H1 (cell line): Measurements from ENCODE around the gene UGGT1. TPM values are rescaled to one million over a fixed set of nuclear protein-coding genes. Genes with fewer than 3 reads are reported as not detected.

Experiments
- CTCF ChIA-PET: fragments of 300-600 bp; sonication (Branson Sonifier 250); formaldehyde crosslinking; loops from one replicate; lab custom pipeline; 2021; ENCODE audit not compliant: partially characterized antibody; lab: Charles Lee
- POLR2A ChIA-PET: fragments of 300-600 bp; sonication (Branson Sonifier 250); formaldehyde crosslinking; loops from one replicate; lab custom pipeline; 2021; ENCODE audit warnings: inconsistent platforms; ENCODE audit not compliant: partially characterized antibody; lab: Charles Lee
- DNase-seq, 2 experiments: peaks; one replicate each; pipeline versions ENCODE4 v3.0.0 to v3.0.0-alpha.2; 2010 to 2022; ENCODE audit warnings: low spot score in 2 of 2, low read depth in 1 of 2, mixed read lengths in 1 of 2
- FAIRE-seq: peaks from 2 replicates; lab custom pipeline; 2011; peaks lifted over from hg19 to GRCh38; lab: Jason Lieb, UNC
- H2AFZ ChIP-seq: 2 replicates; pipeline ENCODE4 v1.8.1; 2012; ENCODE audit warnings: low read length, inconsistent platforms
- H2AK5ac ChIP-seq: 2 replicates; pipeline ENCODE4 v1.6.1; 2013; ENCODE audit warnings: low read depth, low read length
- H2BK120ac ChIP-seq: replicated peaks from 2 replicates; pipeline ENCODE3; 2013; ENCODE audit warnings: low read depth, low read length, inconsistent platforms
- H2BK12ac ChIP-seq: 2 replicates; pipeline ENCODE4 v1.6.1; 2013; ENCODE audit warnings: low read depth, low read length
- H2BK15ac ChIP-seq: 2 replicates; pipeline ENCODE4 v1.6.1; 2013; ENCODE audit warnings: low read length
- H2BK20ac ChIP-seq: 2 replicates; pipeline ENCODE4 v1.6.1; 2013; ENCODE audit warnings: low read length
- H2BK5ac ChIP-seq: 2 replicates; pipeline ENCODE4 v1.6.1; 2013; ENCODE audit warnings: low read depth, low read length
- H3K14ac ChIP-seq: 2 replicates; pipeline ENCODE4 v1.6.1; 2013; ENCODE audit warnings: inconsistent platforms; ENCODE audit not compliant: insufficient read length
- H3K18ac ChIP-seq: 2 replicates; pipeline ENCODE4 v1.6.1; 2013; ENCODE audit warnings: low read length; ENCODE audit errors: extremely low read depth
- H3K23ac ChIP-seq: 2 replicates; pipeline ENCODE4 v1.6.1; 2013; ENCODE audit warnings: inconsistent platforms; ENCODE audit not compliant: insufficient read length
- H3K23me2 ChIP-seq: 2 replicates; pipeline ENCODE4 v1.6.1; 2013; ENCODE audit warnings: low read depth, low read length
- H3K27ac ChIP-seq: 2 replicates; pipeline ENCODE4 v1.6.1; 2011; ENCODE audit warnings: low read depth, low read length, inconsistent platforms
- H3K27me3 ChIP-seq, 4 experiments: replicated peaks in 1 of 4; 1 replicate in 1 of 4; 2 replicates in 3 of 4; pipeline versions ENCODE4 v1.6.1 to v1.8.1; 2011 to 2013; ENCODE audit warnings: low read length in 3 of 4, mild to moderate bottlenecking in 3 of 4, inconsistent platforms in 2 of 4, mixed read lengths in 2 of 4, moderate library complexity in 1 of 4; ENCODE audit not compliant: control insufficient read depth in 3 of 4, insufficient read depth in 3 of 4; ENCODE audit errors: extremely low read depth in 1 of 4
- H3K36me3 ChIP-seq, 4 experiments: 2 replicates each; pipeline versions ENCODE4 v1.6.1 to v1.8.1; 2011 to 2013; ENCODE audit warnings: mild to moderate bottlenecking in 4 of 4, low read length in 3 of 4, moderate library complexity in 2 of 4, control low read depth in 1 of 4, inconsistent platforms in 1 of 4; ENCODE audit not compliant: insufficient read depth in 4 of 4, control insufficient read depth in 2 of 4
- H3K4ac ChIP-seq: replicated peaks from 2 replicates; pipeline ENCODE3; 2013; ENCODE audit warnings: low read length, low read depth, mixed read lengths, inconsistent platforms; ENCODE audit not compliant: insufficient read length
- H3K4me1 ChIP-seq, 4 experiments: replicated peaks in 1 of 4; 1 replicate in 1 of 4; 2 replicates in 3 of 4; pipeline versions ENCODE4 v1.6.1 to v1.8.1; 2011 to 2013; ENCODE audit warnings: low read length in 3 of 4, inconsistent platforms in 2 of 4, mixed read lengths in 1 of 4; ENCODE audit not compliant: insufficient read depth in 4 of 4, control insufficient read depth in 3 of 4
- H3K4me2 ChIP-seq, 2 experiments: 2 replicates each; pipeline versions ENCODE4 v1.6.1 to v1.8.1; 2011 to 2013; ENCODE audit warnings: low read depth in 2 of 2, low read length in 2 of 2, control low read depth in 1 of 2, inconsistent platforms in 1 of 2, mild to moderate bottlenecking in 1 of 2; ENCODE audit not compliant: insufficient read depth in 1 of 2
- H3K4me3 ChIP-seq, 4 experiments: fragments of 200-600, 300-600 bp in 1 of 4; sonication (generic), shearing (Covaris generic), sonication (Bioruptor Twin) in 1 of 4; 2 replicates each; pipeline versions ENCODE4 v1.5.1 to v1.8.1; 2011 to 2016; ENCODE audit warnings: low read length in 4 of 4, low read depth in 3 of 4, control low read depth in 2 of 4, inconsistent platforms in 2 of 4, mild to moderate bottlenecking in 2 of 4, mixed read lengths in 1 of 4, moderate library complexity in 1 of 4; ENCODE audit not compliant: insufficient read depth in 2 of 4; ENCODE audit errors: extremely low read depth in 1 of 4
- H3K56ac ChIP-seq: replicated peaks from 2 replicates; pipeline ENCODE3; 2013; ENCODE audit warnings: low read depth, mild to moderate bottlenecking, mixed read lengths, low read length, inconsistent platforms; ENCODE audit not compliant: insufficient read length
- H3K79me1 ChIP-seq: 2 replicates; pipeline ENCODE4 v1.6.1; 2013; ENCODE audit warnings: low read depth, low read length, control low read depth
- H3K79me2 ChIP-seq, 2 experiments: 2 replicates each; pipeline versions ENCODE4 v1.6.1 to v1.8.1; 2012 to 2013; ENCODE audit warnings: low read length in 2 of 2, mild to moderate bottlenecking in 2 of 2, inconsistent platforms in 1 of 2; ENCODE audit not compliant: insufficient read depth in 2 of 2, control insufficient read depth in 1 of 2
- H3K9ac ChIP-seq, 4 experiments: replicated peaks in 1 of 4; 1 replicate in 1 of 4; 2 replicates in 3 of 4; pipeline versions ENCODE4 v1.6.1 to v1.8.1; 2011 to 2013; ENCODE audit warnings: low read depth in 3 of 4, low read length in 3 of 4, control low read depth in 2 of 4, mild to moderate bottlenecking in 2 of 4, moderate library complexity in 2 of 4, inconsistent platforms in 1 of 4; ENCODE audit errors: extremely low read depth in 1 of 4
- H3K9me3 ChIP-seq, 2 experiments: 2 replicates each; pipeline versions ENCODE4 v1.6.1 to v1.8.1; 2012 to 2013; ENCODE audit warnings: mild to moderate bottlenecking in 2 of 2, moderate library complexity in 2 of 2, control low read depth in 1 of 2, inconsistent platforms in 1 of 2, low read depth in 1 of 2, low read length in 1 of 2, mixed read lengths in 1 of 2; ENCODE audit not compliant: insufficient read depth in 2 of 2
- H4K20me1 ChIP-seq, 2 experiments: replicated peaks in 1 of 2; 2 replicates each; pipeline versions ENCODE3 to v1.8.1; 2011 to 2013; ENCODE audit warnings: inconsistent platforms in 2 of 2, low read length in 2 of 2, mild to moderate bottlenecking in 1 of 2; ENCODE audit not compliant: insufficient read depth in 2 of 2, control insufficient read depth in 1 of 2
- H4K5ac ChIP-seq: 2 replicates; pipeline ENCODE4 v1.6.1; 2013; ENCODE audit warnings: low read length, low read depth, mixed read lengths, inconsistent platforms; ENCODE audit not compliant: insufficient read length
- H4K8ac ChIP-seq: 2 replicates; pipeline ENCODE4 v1.8.0; 2013; ENCODE audit warnings: mild to moderate bottlenecking, moderate library complexity, low read length, inconsistent platforms; ENCODE audit not compliant: insufficient read depth; ENCODE audit errors: extremely low read depth
- H4K91ac ChIP-seq: replicated peaks from 2 replicates; pipeline ENCODE3; 2013; ENCODE audit warnings: low read length, mixed read lengths, inconsistent platforms; ENCODE audit not compliant: insufficient read length
- ATF3 ChIP-seq: IDR thresholded peaks from 2 replicates; pipeline ENCODE4 v1.6.1; 2011; ENCODE audit warnings: low read depth, mild to moderate bottlenecking, low read length; ENCODE audit not compliant: insufficient read depth
- CBX5 ChIP-seq: fragments of 300-800, 300-1000 bp; sonication (generic); IDR thresholded peaks from 2 replicates; pipeline ENCODE4 v1.7.1; 2016; ENCODE audit warnings: antibody characterized with exemption, low read length, low read depth
- CTBP2 ChIP-seq: IDR thresholded peaks from 2 replicates; pipeline ENCODE4 v1.7.0; 2011; ENCODE audit warnings: borderline replicate concordance, mild to moderate bottlenecking, moderate library complexity, mixed read lengths, low read length; ENCODE audit not compliant: insufficient read depth, insufficient read length
- EGR1 ChIP-seq: IDR thresholded peaks from 2 replicates; pipeline ENCODE4 v1.6.1; 2011; ENCODE audit warnings: low read depth, low read length, borderline replicate concordance
- EP300 ChIP-seq, 2 experiments: IDR thresholded peaks; 1 replicate in 1 of 2; 2 replicates in 1 of 2; pipeline ENCODE4 v1.6.1; 2011 to 2012; ENCODE audit warnings: low read depth in 2 of 2, low read length in 2 of 2, mild to moderate bottlenecking in 2 of 2, borderline replicate concordance in 1 of 2, inconsistent platforms in 1 of 2, moderate library complexity in 1 of 2
- EZH2 ChIP-seq: fragments of 200-600 bp; sonication (generic); IDR thresholded peaks from 2 replicates; pipeline ENCODE4 v1.7.1; 2012; ENCODE audit warnings: low read depth, mild to moderate bottlenecking, moderate library complexity, low read length, inconsistent platforms; ENCODE audit not compliant: severe bottlenecking
- JUN ChIP-seq: IDR thresholded peaks from 2 replicates; pipeline ENCODE4 v1.6.1; 2011; ENCODE audit warnings: low read depth, mild to moderate bottlenecking, improper control_type of control experiment, low read length
- KDM1A ChIP-seq: fragments of 200-600, 300-600 bp; sonication (generic); IDR thresholded peaks from 2 replicates; pipeline ENCODE4 v1.7.1; 2016; ENCODE audit warnings: mild to moderate bottlenecking, low read length, borderline replicate concordance
- RNF2 ChIP-seq: fragments of 200-900, 300-1000 bp; sonication (generic); IDR thresholded peaks from 2 replicates; pipeline ENCODE4 v1.7.1; 2016; ENCODE audit warnings: borderline replicate concordance, low read depth, mild to moderate bottlenecking, antibody characterized with exemption, low read length; ENCODE audit not compliant: poor library complexity, severe bottlenecking; ENCODE audit errors: missing control alignments
- SUZ12 ChIP-seq: fragments of 200-600 bp; sonication (generic); IDR thresholded peaks from 2 replicates; pipeline ENCODE4 v1.6.1; 2012; ENCODE audit warnings: mild to moderate bottlenecking, inconsistent platforms, low read length, moderate library complexity, mixed read lengths
- ZNF274 ChIP-seq: IDR thresholded peaks from 2 replicates; pipeline ENCODE4 v1.7.0; 2012; ENCODE audit warnings: low read length, borderline replicate concordance; ENCODE audit errors: extremely low read depth
- WGBS, 2 experiments: shearing (Covaris generic) in 1 of 2; methylation state at CpG; one replicate each; pipeline versions ENCODE4 v1.1.6 to v1.1.7; 2013 to 2015; ENCODE audit warnings: low lambda C conversion rate in 2 of 2, mixed read lengths in 2 of 2, inconsistent platforms in 1 of 2, low coverage in 1 of 2, missing lambda C conversion rate in 1 of 2; ENCODE audit not compliant: insufficient replicate concordance in 2 of 2, insufficient coverage in 1 of 2, insufficient read length in 1 of 2; ENCODE audit errors: extremely low coverage in 1 of 2, missing lambda C conversion rate in 1 of 2; 5-methylcytosine and 5-hydroxymethylcytosine counted together
- polyA plus RNA-seq, 7 experiments: library from polyadenylated mRNA; depleted of rRNA in 3 of 7; stranded (reverse) in 5 of 7; unstranded in 2 of 7; fragments of >200 nt in 5 of 7; fragments of 200-250 nt in 2 of 7; gene quantifications; 1 replicate in 5 of 7; 2 replicates in 1 of 7; 4 replicates in 1 of 7; pipeline versions ENCODE4 v1.2.1 to v1.2.3, GENCODE V29; 2011 to 2013; ENCODE audit warnings: missing spikeins in 2 of 7, mixed read lengths in 2 of 7
- total RNA-seq: library from RNA; stranded (reverse); fragmentation: NEBNext Ultra II Directional; extraction: Animal tissue kit (Norgen Biotek cat#: 25700); gene quantifications from 2 replicates; pipeline ENCODE4 v1.2.1, GENCODE V29; 2021

Gene UGGT1
- total and polyA plus RNA-seq, 2 of the 8 experiments (the other 6 are each of a cell fraction or from before 2014, with no cell fraction given), result 14.9 to 57.3 TPM

- FAIRE-seq (no peak), DNase-seq (no peak)
- Histone ChIP-seq H3K4me2 (0 out of 4 replicates have a peak overlapping the region, but pooled peaks of 1 of the 2 experiments have one; percentile 4), H3K4ac (no peak overlapping the region), H3K27ac (no peak overlapping the region; the same call in 1 of the 2 replicates), H3K79me1 (no peaks in the 10 kb centered on the region), H2BK15ac (no peak overlapping the region), H2BK5ac (peak overlapping the region; percentile 68; the same call in 1 of the 2 replicates), H3K4me3 (no peak overlapping the region), H3K4me1 (peaks cover 0 to 8% (median 5%) of the 10 kb centered on the region in 4 experiments; a peak in 3 of 7 replicates), H3K9ac (0 out of 7 replicates have a peak overlapping the region, but pooled peaks of 1 of the 4 experiments have one; percentile 7), H2BK120ac (no peak overlapping the region), H3K23me2 (no peaks in the 10 kb centered on the region), H4K5ac (no peak overlapping the region), H3K27me3 (no peaks in the 10 kb centered on the region), H3K9me3 (no peaks in the 10 kb centered on the region), H3K18ac (no peak overlapping the region; the same call in 1 of the 2 replicates), H2AFZ (peak overlapping the region; percentile 79), H4K8ac (no peak overlapping the region), H3K14ac (no peak overlapping the region), H3K36me3 (no peaks in the 10 kb centered on the region), H2AK5ac (no peak overlapping the region), H3K56ac (no peak overlapping the region), H3K23ac (no peak overlapping the region), H3K79me2 (no peaks in the 10 kb centered on the region), H2BK12ac (0 out of 2 replicates have a peak overlapping the region, but pooled peaks have one; percentile 27), H4K91ac (no peak overlapping the region), H4K20me1 (no peaks in the 10 kb centered on the region), H2BK20ac (peak overlapping the region; percentile 61; the same call in 1 of the 2 replicates)
- WGBS, 2 experiments, result 73% methylated on average over 3 of the region's 3 CpGs; no CpG with 5 or more reads in 1 of the 2 experiments
- CTCF ChIA-PET, result interaction anchor here (1.0 to 5.2 kb wide), 5 partner anchors 11 to 48 kb away, joined by 3 to 25 read pairs (median 5); partner anchors contain the start of gene SAP130
- POLR2A ChIA-PET, result interaction anchor here (1.3 kb wide), 1 partner anchor 48 kb away, joined by 3 read pairs; the partner anchor contains the start of gene UGGT1
- no peak for TF ChIP-seq CBX5
- no peak for TF ChIP-seq EGR1
- no peak for TF ChIP-seq SUZ12
- no peak for TF ChIP-seq CTBP2
- TF ChIP-seq EP300 (IDR thresholded peaks at IDR 0.05; ENCODE audit: borderline replicate concordance in 1 of 2, low read depth in 2 of 2, low read length in 2 of 2), result no peak
- TF ChIP-seq ATF3, result no peak
- TF ChIP-seq KDM1A, result no peak
- no peak for TF ChIP-seq ZNF274
- no peak for TF ChIP-seq EZH2
- no peak for TF ChIP-seq RNF2
- TF ChIP-seq JUN, result no peak
These were observed 48.0 kb upstream of the UGGT1 start for GRCh38 chr2:128043041-128043440.
